ENCODE measurements around the gene FAM124A. TPM values are rescaled to one million over a fixed set of nuclear protein-coding genes. Genes with fewer than 3 reads are reported as not detected.

The FAM124A gene
- total and polyA plus RNA-seq, 2 experiments from 2014 or later, result 37.7 to 109 TPM

DNA sequence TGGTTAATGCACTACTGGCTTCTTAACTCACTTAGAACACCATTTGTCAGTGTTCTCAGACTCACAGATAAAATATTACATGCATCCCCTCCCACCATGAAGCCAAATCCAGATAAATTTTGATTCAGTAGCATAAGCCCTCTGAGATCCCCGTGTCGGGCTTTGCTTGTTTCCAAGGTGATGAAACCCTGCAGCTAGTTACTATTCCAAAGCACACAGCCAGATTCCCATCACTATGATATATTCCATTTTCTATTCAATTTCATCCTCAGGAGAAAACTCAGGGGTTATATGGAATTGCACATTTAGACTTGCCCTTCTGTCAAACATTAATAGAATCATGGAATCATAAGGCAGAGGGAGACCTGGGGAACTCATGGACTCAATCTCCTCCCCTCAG, 9.4 kb upstream of the FAM124A start:
- Histone ChIP-seq H3K9me2 (ENCODE audit: insufficient read depth) (peaks cover 19% of the 10 kb centered on the region), H3K27me3 (ENCODE audit: insufficient read depth) (no peaks in the 10 kb centered on the region), H3K27ac (ENCODE audit: low read depth) (no peak overlapping the region), H3F3A (replicated peaks; ENCODE audit: low read depth) (no peaks in the 10 kb centered on the region; the same call in 1 of the 2 replicates), H3K4me3 (no peak overlapping the region), H2AFZ (no peak overlapping the region), H4K20me1 (replicated peaks; ENCODE audit: insufficient read depth) (no peaks in the 10 kb centered on the region), H3K4me1 (ENCODE audit: insufficient read depth) (peaks cover 46% of the 10 kb centered on the region), H3K4me2 (no peak overlapping the region), H3K79me2 (replicated peaks; ENCODE audit: insufficient read depth) (no peaks in the 10 kb centered on the region), H3K36me3 (ENCODE audit: insufficient read depth) (no peaks in the 10 kb centered on the region)
- H3K27me3 Mint-ChIP-seq (ENCODE audit: insufficient read depth, low read depth, poor library complexity), result peaks cover under 1% of the 10 kb centered on the region
- H3K9me3 Mint-ChIP-seq, result peaks cover 10% of the 10 kb centered on the region; the same call in 2 of the 3 replicates
- TF ChIP-seq, protein P1, sequence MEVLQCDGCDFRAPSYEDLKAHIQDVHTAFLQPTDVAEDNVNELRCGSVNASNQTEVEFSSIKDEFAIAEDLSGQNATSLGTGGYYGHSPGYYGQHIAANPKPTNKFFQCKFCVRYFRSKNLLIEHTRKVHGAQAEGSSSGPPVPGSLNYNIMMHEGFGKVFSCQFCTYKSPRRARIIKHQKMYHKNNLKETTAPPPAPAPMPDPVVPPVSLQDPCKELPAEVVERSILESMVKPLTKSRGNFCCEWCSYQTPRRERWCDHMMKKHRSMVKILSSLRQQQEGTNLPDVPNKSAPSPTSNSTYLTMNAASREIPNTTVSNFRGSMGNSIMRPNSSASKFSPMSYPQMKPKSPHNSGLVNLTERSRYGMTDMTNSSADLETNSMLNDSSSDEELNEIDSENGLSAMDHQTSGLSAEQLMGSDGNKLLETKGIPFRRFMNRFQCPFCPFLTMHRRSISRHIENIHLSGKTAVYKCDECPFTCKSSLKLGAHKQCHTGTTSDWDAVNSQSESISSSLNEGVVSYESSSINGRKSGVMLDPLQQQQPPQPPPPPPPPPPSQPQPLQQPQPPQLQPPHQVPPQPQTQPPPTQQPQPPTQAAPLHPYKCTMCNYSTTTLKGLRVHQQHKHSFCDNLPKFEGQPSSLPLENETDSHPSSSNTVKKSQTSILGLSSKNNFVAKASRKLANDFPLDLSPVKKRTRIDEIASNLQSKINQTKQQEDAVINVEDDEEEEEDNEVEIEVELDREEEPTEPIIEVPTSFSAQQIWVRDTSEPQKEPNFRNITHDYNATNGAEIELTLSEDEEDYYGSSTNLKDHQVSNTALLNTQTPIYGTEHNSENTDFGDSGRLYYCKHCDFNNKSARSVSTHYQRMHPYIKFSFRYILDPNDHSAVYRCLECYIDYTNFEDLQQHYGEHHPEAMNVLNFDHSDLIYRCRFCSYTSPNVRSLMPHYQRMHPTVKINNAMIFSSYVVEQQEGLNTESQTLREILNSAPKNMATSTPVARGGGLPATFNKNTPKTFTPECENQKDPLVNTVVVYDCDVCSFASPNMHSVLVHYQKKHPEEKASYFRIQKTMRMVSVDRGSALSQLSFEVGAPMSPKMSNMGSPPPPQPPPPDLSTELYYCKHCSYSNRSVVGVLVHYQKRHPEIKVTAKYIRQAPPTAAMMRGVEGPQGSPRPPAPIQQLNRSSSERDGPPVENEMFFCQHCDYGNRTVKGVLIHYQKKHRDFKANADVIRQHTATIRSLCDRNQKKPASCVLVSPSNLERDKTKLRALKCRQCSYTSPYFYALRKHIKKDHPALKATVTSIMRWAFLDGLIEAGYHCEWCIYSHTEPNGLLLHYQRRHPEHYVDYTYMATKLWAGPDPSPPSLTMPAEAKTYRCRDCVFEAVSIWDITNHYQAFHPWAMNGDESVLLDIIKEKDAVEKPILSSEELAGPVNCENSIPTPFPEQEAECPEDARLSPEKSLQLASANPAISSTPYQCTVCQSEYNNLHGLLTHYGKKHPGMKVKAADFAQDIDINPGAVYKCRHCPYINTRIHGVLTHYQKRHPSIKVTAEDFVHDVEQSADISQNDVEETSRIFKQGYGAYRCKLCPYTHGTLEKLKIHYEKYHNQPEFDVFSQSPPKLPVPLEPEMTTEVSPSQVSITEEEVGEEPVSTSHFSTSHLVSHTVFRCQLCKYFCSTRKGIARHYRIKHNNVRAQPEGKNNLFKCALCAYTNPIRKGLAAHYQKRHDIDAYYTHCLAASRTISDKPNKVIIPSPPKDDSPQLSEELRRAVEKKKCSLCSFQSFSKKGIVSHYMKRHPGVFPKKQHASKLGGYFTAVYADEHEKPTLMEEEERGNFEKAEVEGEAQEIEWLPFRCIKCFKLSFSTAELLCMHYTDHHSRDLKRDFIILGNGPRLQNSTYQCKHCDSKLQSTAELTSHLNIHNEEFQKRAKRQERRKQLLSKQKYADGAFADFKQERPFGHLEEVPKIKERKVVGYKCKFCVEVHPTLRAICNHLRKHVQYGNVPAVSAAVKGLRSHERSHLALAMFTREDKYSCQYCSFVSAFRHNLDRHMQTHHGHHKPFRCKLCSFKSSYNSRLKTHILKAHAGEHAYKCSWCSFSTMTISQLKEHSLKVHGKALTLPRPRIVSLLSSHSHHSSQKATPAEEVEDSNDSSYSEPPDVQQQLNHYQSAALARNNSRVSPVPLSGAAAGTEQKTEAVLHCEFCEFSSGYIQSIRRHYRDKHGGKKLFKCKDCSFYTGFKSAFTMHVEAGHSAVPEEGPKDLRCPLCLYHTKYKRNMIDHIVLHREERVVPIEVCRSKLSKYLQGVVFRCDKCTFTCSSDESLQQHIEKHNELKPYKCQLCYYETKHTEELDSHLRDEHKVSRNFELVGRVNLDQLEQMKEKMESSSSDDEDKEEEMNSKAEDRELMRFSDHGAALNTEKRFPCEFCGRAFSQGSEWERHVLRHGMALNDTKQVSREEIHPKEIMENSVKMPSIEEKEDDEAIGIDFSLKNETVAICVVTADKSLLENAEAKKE (CRISPR knock-in tag; IDR thresholded peaks at IDR 0.05), result no peak
- TF ChIP-seq, protein P2, sequence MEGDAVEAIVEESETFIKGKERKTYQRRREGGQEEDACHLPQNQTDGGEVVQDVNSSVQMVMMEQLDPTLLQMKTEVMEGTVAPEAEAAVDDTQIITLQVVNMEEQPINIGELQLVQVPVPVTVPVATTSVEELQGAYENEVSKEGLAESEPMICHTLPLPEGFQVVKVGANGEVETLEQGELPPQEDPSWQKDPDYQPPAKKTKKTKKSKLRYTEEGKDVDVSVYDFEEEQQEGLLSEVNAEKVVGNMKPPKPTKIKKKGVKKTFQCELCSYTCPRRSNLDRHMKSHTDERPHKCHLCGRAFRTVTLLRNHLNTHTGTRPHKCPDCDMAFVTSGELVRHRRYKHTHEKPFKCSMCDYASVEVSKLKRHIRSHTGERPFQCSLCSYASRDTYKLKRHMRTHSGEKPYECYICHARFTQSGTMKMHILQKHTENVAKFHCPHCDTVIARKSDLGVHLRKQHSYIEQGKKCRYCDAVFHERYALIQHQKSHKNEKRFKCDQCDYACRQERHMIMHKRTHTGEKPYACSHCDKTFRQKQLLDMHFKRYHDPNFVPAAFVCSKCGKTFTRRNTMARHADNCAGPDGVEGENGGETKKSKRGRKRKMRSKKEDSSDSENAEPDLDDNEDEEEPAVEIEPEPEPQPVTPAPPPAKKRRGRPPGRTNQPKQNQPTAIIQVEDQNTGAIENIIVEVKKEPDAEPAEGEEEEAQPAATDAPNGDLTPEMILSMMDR (conservative IDR thresholded peaks at IDR 0.05; ENCODE audit: low read depth in 2 of 2), result no peak
- TF ChIP-seq POLR2AphosphoS5 (IDR thresholded peaks at IDR 0.05; ENCODE audit: low read depth) (no peak), ZNF114 (CRISPR knock-in tag; IDR thresholded peaks at IDR 0.05) (no peak), EZH2 (IDR thresholded peaks at IDR 0.05; ENCODE audit: low read depth, unreplicated experiment) (no peak), NANOG (IDR thresholded peaks at IDR 0.05; ENCODE audit: borderline replicate concordance) (no peak), EZH2phosphoT487 (IDR thresholded peaks at IDR 0.05; ENCODE audit: unreplicated experiment) (no peak), ZNF331 (CRISPR knock-in tag; IDR thresholded peaks at IDR 0.05; ENCODE audit: low read depth) (no peak), JUNB (IDR thresholded peaks at IDR 0.05; ENCODE audit: unreplicated experiment) (no peak), CREB1 (CRISPR knock-in tag; IDR thresholded peaks at IDR 0.05; ENCODE audit: low read depth) (no peak), STAT1 (IDR thresholded peaks at IDR 0.05; ENCODE audit: unreplicated experiment) (no peak)
- TF ChIP-seq, protein P3, sequence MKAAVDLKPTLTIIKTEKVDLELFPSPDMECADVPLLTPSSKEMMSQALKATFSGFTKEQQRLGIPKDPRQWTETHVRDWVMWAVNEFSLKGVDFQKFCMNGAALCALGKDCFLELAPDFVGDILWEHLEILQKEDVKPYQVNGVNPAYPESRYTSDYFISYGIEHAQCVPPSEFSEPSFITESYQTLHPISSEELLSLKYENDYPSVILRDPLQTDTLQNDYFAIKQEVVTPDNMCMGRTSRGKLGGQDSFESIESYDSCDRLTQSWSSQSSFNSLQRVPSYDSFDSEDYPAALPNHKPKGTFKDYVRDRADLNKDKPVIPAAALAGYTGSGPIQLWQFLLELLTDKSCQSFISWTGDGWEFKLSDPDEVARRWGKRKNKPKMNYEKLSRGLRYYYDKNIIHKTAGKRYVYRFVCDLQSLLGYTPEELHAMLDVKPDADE (IDR thresholded peaks at IDR 0.05), result no peak
- TF ChIP-seq, protein P4, sequence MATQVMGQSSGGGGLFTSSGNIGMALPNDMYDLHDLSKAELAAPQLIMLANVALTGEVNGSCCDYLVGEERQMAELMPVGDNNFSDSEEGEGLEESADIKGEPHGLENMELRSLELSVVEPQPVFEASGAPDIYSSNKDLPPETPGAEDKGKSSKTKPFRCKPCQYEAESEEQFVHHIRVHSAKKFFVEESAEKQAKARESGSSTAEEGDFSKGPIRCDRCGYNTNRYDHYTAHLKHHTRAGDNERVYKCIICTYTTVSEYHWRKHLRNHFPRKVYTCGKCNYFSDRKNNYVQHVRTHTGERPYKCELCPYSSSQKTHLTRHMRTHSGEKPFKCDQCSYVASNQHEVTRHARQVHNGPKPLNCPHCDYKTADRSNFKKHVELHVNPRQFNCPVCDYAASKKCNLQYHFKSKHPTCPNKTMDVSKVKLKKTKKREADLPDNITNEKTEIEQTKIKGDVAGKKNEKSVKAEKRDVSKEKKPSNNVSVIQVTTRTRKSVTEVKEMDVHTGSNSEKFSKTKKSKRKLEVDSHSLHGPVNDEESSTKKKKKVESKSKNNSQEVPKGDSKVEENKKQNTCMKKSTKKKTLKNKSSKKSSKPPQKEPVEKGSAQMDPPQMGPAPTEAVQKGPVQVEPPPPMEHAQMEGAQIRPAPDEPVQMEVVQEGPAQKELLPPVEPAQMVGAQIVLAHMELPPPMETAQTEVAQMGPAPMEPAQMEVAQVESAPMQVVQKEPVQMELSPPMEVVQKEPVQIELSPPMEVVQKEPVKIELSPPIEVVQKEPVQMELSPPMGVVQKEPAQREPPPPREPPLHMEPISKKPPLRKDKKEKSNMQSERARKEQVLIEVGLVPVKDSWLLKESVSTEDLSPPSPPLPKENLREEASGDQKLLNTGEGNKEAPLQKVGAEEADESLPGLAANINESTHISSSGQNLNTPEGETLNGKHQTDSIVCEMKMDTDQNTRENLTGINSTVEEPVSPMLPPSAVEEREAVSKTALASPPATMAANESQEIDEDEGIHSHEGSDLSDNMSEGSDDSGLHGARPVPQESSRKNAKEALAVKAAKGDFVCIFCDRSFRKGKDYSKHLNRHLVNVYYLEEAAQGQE (IDR thresholded peaks at IDR 0.05; ENCODE audit: unreplicated experiment), result no peak
- no peak overlapping the region for H3K4me3 Mint-ChIP-seq
- peaks cover 43% of the 10 kb centered on the region for H3K4me1 Mint-ChIP-seq
- ATAC-seq, result no peak
- H3K36me3 Mint-ChIP-seq (ENCODE audit: low read depth), result peaks cover 6% of the 10 kb centered on the region; the same call in 2 of the 3 replicates
- no peak overlapping the region for H3K27ac Mint-ChIP-seq
- no peak for DNase-seq (ENCODE audit: low spot score)
